Jurkat, Clone E6-1 (cell line): ENCODE data around the gene HSPD1.
"Not testable (repeated sequence)": the region's sequence is repeated elsewhere in the genome, so short reads cannot be mapped to it uniquely, and the experiment has no call there.

Experiments
- DNase-seq: peaks from one replicate; pipeline ENCODE4 v3.0.0-alpha.2; 2011; ENCODE audit warnings: low read depth, low spot score
- H3K4me3 ChIP-seq: 2 replicates; pipeline ENCODE4 v1.5.1; 2011; ENCODE audit warnings: mild to moderate bottlenecking, low read length, control low read depth, moderate library complexity

HSPD1 gene

GRCh38 chr2:197498937-197499593 lies 575 bp downstream of the HSPD1 start:
- peak overlapping the region; percentile 96 for H3K4me3 ChIP-seq
- no peak for DNase-seq

- DNase-seq = no peak
Measured at GRCh38 chr2:197498235-197498936, 1.3 kb downstream of the HSPD1 start.

GRCh38 chr2:197497326-197497725 lies 2.3 kb downstream of the HSPD1 start:
- H3K4me3 ChIP-seq = peak overlapping the region; percentile 96
- no peak for DNase-seq

More at GRCh38 chr2:197498235-197498936, 1.3 kb downstream of the HSPD1 start:
- peak overlapping the region; percentile 96 for H3K4me3 ChIP-seq

DNA sequence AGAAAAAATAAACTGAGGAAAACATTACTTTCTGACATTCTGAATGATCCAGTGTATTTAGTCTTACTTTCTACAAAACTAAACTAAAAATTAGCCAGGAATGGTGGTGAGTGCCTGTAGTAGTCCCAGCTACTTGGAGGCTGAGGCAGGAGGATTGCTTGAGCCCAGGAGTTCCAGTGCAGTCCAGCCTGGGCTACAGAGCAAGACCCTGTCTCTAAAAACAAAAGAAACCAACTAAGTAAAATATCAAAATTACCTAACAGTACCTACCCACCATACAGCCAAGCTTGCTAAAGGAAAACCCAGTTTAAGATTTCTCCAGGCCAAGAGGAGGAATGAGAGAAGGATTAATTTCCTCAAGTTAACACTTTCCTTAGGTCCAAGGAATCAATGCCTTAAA lies 2.9 kb downstream of the HSPD1 start:
- no peak for DNase-seq
- H3K4me3 ChIP-seq = no peak overlapping the region

- no peak for DNase-seq
- no peak overlapping the region for H3K4me3 ChIP-seq
Measured at GRCh38 chr2:197495433-197496134, 4.1 kb downstream of the HSPD1 start.

DNA sequence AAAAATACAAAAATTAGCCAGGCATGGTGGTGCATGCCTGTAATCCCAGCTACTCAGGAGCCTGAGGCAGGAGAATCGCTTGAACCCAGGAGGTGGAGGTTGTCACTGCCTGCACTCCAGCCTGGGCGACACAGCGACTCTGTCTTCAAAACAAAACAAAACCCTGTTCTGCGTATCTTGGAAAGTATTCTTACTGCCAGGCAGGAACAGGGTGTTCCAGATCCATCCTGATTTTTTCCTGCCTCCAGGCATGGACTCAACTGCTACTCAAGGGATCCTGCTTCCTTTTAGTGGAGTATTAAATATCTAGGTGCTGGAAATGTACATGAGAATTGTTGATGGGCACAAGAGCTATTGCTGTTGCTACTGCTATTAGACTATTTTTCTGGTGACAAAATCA lies 12.3 kb downstream of the HSPD1 start:
- no peak overlapping the region for H3K4me3 ChIP-seq
- DNase-seq = no peak

DNA sequence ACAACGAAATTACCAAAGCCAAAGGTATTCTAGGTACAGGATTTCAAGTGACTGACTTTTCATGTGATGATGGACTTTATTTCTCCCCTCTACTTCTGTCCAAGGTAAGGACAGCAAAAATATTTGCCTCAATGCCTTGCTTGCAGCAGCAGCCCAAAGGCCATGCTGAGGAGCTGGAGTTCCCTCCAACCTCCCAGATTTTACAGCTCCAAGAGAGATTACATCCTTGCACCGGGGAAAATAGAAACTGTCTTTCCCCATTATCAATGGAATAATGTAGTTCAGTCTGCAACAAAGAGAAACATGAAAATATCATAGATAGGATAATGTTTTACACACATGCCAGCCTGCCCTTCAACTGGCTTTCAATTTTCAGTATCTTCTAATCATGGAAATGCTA lies 13.5 kb downstream of the HSPD1 start:
- no peak overlapping the region for H3K4me3 ChIP-seq
- no peak for DNase-seq

GRCh38 chr2:197484248-197484647 lies 15.4 kb downstream of the HSPD1 start:
- H3K4me3 ChIP-seq, DNase-seq: not testable (repeated sequence)

DNA sequence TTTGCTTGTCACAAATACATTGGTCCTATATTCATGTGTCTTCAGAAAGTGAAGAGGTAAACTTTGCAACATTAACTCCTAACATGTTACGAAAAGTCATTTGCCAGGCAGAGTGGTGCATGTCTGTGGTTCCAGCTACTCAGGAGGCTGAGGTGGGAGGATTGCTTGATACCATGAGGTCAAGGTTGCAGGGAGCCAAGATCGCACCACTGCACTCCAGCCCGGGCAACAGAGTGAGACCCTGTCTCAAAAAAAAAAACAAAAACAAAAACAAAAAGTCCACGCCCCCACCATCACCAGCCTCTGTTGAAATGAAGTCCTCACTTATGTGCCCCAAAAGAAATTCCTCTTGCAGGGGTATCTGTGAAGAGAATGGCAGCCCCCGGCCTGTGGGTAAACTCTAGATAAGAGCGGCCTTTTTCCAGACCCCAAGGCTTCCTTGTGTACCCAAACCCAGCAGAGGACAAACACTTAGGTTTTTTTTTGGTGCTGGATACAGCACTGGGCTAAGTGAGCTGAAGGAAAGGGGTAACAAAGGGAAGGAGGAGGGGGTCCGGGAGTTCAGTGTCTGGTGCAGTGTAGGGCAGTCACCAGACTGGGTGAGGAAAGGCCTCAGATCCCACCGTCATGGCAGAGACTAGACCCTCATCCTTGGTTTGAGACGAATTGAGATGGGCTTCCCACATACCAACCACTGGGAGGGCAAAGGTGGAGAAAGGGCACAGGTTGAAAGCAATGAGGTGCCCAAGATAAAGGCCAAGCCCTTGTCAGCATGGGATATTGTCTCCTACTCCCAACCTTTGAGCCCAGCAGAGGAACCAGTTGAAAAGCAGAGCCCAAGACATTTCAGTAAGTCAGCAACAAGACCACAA lies 19.2 kb downstream of the HSPD1 start:
- DNase-seq = no peak
- no peak overlapping the region for H3K4me3 ChIP-seq

GRCh38 chr2:197477797-197478196 lies 21.8 kb downstream of the HSPD1 start:
- DNase-seq = no peak
- no peak overlapping the region for H3K4me3 ChIP-seq

DNA sequence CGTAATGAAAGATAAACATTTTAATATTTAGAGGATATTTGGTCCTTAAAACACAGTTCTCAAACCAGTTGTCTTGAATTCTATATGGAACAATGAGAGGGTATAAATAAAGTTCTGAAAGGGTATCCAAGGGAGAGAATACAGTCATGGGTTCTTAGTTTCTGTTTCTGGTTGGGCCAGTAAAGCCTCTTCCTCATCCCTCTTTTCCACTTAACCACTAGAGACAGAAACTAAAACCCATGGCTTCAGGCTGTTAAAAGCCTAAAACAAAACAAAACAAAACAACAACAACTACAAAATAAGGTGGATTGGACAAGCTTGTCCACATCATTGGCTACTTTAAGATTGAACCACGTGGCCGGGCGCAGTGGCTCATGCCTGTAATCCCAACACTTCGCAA lies 27.5 kb downstream of the HSPD1 start:
- H3K4me3 ChIP-seq = no peak overlapping the region
- DNase-seq = no peak

- no peak for DNase-seq
- no peak overlapping the region for H3K4me3 ChIP-seq
Measured at GRCh38 chr2:197464175-197464574, 35.5 kb downstream of the HSPD1 start.

GRCh38 chr2:197461057-197461456 lies 38.6 kb downstream of the HSPD1 start:
- DNase-seq = no peak
- no peak overlapping the region for H3K4me3 ChIP-seq

- H3K4me3 ChIP-seq = no peak overlapping the region
- no peak for DNase-seq
Measured at GRCh38 chr2:197460649-197461048, 39.0 kb downstream of the HSPD1 start.

- H3K4me3 ChIP-seq = no peak overlapping the region
- DNase-seq = no peak
Measured at GRCh38 chr2:197455428-197455827, 44.2 kb downstream of the HSPD1 start.

GRCh38 chr2:197454923-197455322 lies 44.7 kb downstream of the HSPD1 start:
- no peak for DNase-seq
- no peak overlapping the region; the same call in 1 of the 2 replicates for H3K4me3 ChIP-seq

- peak overlapping the region; percentile 93 for H3K4me3 ChIP-seq
- DNase-seq = peak; percentile 76
Measured at GRCh38 chr2:197453914-197454398, 45.7 kb downstream of the HSPD1 start.

DNA sequence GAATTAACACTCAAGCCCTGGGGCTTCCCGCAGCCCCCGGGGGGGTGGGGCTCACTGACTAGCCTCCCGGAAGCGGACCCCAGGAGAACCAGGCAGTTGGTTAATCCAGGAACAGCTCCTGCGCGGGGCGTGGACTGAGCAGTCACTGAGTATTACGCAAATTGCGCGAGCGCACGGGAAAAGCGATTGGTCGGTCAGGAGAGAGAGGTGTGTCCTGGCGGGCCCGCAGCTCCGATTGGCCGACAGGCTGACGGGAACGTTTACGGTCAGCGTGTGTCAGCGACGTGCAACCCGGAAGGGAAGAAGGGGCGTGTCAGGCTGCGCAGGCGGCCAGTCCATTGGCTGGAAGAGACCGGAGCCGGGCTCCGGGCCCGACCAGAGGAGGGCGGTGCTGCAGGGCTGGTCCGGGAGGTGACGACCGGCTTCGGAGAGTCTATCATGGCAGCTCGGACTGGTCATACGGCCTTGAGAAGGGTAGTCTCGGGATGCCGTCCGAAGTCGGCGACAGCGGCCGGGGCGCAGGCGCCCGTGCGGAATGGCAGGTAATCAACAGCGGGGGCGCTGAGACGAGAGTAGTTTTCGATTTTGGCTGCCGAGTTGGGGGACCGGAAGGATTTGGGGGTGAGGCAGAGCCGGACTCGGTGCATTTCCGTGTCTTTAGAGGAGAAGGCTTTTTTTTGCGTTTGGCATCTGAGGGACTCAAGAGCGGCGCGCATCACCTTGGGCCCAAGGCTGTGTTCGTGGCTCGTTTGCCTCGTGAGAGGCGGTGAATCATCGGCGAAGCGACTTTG lies 46.3 kb downstream of the HSPD1 start, which contains the start of gene COQ10B:
Gene COQ10B (plus strand): TSS at position 430 of the 791 bp plus-strand sequence. CDS start 9 bp downstream, at position 439.
- DNase-seq = peak; percentile 99
- H3K4me3 ChIP-seq = peak within 1 kb of the TSS; percentile 93
